Chondrocyte (in vitro differentiated cells): Measurements from ENCODE around the gene MOGAT3. TPM values are rescaled to one million over a fixed set of nuclear protein-coding genes. Genes with fewer than 3 reads are reported as not detected.
"Not testable (repeated sequence)": the region's sequence is repeated elsewhere in the genome, so short reads cannot be mapped to it uniquely, and the experiment has no call there.

Experiments
- DNase-seq: peaks from one replicate; pipeline ENCODE4 v3.0.0; 2021; ENCODE audit warnings: mixed read lengths, low spot score
- H3K27ac Mint-ChIP-seq: one replicate; pipeline ENCODE4 v1.8.0; 2021; ENCODE audit warnings: mild to moderate bottlenecking, moderate library complexity, mixed read lengths; ENCODE audit not compliant: unreplicated experiment
- H3K27me3 Mint-ChIP-seq: 2 replicates; pipeline ENCODE4 v1.8.0; 2021; ENCODE audit warnings: low read depth, mixed read lengths
- H3K36me3 Mint-ChIP-seq: 2 replicates; pipeline ENCODE4 v1.8.0; 2021; ENCODE audit warnings: low read depth, mixed read lengths
- H3K4me1 Mint-ChIP-seq: 2 replicates; pipeline ENCODE4 v1.8.0; 2021; ENCODE audit warnings: low read depth, mild to moderate bottlenecking, mixed read lengths
- H3K4me3 Mint-ChIP-seq: one replicate; pipeline ENCODE4 v1.8.0; 2021; ENCODE audit warnings: mild to moderate bottlenecking, moderate library complexity, mixed read lengths; ENCODE audit not compliant: unreplicated experiment
- H3K9me3 Mint-ChIP-seq: 2 replicates; pipeline ENCODE4 v1.8.0; 2021; ENCODE audit warnings: low read depth, mixed read lengths
- total RNA-seq: library from RNA; stranded (reverse); gene quantifications from 3 replicates; pipeline ENCODE4 v1.2.1, GENCODE V29; 2021
- TF ChIP-seq, protein P1 (sequence below): fragments of 200-600 bp; sonication (generic); IDR thresholded peaks from 2 replicates; pipeline ENCODE4 v1.5.0; 2021; ENCODE audit warnings: antibody characterized with exemption, mild to moderate bottlenecking, moderate library complexity

Gene MOGAT3
- total RNA-seq, 1 donor from 2014 or later, result not detected

DNA sequence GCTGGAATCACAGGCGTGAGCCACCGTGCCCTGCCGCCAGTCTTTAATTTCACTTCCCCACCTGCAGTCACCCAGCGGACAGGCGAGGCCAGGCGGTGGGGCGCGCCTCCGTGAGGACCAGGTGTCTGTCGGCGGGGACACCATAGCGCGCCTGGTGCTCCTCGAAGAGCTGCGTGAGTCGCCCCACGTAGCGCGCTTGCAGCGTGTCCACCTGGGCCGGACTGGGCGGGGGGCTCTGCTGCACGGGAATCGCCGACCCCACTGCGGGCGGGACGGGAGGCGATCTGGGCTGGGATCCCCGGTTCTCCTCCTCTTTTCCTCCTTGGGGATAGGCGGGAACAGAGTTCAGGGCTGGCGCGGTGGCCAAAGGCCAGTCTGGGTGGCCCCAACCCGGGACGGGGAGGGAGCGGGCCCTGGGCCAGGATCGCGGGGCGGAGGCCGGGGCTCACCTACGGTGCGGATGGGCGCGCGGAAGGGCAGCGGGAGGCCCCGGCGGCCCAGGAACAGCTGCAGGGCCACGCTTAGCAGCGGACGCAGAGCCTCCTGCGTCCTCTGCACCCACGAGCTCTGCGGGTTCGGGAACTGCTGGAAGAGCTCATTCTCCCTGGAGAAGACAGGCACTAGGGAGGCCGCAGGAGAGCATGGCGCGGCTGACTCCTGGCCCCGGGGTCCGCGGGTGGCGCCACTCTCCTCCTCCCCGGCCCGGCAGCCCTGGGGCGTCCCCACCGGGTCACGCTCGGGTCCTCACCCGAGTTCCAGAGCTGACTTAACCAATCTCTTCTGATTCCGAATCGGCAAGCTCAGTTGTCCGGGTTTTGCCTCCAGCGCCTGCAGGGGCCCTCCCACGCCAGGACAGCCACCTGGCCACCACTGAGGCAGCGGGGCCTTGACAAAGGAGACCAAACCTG is 1.1 kb upstream of the MOGAT3 start:
- DNase-seq, result no peak
- peaks cover 15% of the 10 kb centered on the region for H3K27me3 Mint-ChIP-seq
- TF ChIP-seq, protein P1, sequence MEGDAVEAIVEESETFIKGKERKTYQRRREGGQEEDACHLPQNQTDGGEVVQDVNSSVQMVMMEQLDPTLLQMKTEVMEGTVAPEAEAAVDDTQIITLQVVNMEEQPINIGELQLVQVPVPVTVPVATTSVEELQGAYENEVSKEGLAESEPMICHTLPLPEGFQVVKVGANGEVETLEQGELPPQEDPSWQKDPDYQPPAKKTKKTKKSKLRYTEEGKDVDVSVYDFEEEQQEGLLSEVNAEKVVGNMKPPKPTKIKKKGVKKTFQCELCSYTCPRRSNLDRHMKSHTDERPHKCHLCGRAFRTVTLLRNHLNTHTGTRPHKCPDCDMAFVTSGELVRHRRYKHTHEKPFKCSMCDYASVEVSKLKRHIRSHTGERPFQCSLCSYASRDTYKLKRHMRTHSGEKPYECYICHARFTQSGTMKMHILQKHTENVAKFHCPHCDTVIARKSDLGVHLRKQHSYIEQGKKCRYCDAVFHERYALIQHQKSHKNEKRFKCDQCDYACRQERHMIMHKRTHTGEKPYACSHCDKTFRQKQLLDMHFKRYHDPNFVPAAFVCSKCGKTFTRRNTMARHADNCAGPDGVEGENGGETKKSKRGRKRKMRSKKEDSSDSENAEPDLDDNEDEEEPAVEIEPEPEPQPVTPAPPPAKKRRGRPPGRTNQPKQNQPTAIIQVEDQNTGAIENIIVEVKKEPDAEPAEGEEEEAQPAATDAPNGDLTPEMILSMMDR, result no peak
- peaks cover 3% of the 10 kb centered on the region for H3K4me1 Mint-ChIP-seq
- peaks cover 10% of the 10 kb centered on the region for H3K36me3 Mint-ChIP-seq
- no peak overlapping the region for H3K4me3 Mint-ChIP-seq
- no peak overlapping the region for H3K27ac Mint-ChIP-seq
- no peaks in the 10 kb centered on the region for H3K9me3 Mint-ChIP-seq

DNA sequence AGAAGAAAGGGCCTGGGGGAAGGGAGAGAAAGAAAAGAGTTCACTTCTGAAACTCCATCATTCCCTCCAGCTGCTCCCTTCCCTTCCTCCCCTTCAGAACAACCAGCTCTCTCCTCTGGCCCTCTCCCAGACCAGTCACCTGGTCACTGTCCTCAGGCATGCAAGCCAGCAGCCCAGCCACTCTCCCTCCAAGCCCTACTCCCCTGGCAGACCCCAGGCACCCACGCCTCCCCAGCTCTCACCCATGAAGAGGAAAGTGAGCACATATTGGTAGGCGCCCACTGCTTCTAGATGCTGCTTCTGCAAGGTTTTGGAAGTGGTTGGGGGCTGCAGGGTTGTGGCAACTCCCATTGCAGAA is 353 bp downstream of the MOGAT3 start:
- H3K4me3 Mint-ChIP-seq, result no peak overlapping the region
- no peaks in the 10 kb centered on the region for H3K36me3 Mint-ChIP-seq
- no peak for DNase-seq
- H3K27me3 Mint-ChIP-seq, result peaks cover 15% of the 10 kb centered on the region
- peaks cover 3% of the 10 kb centered on the region for H3K4me1 Mint-ChIP-seq
- H3K9me3 Mint-ChIP-seq, result no peaks in the 10 kb centered on the region
- TF ChIP-seq, protein P1, result no peak
- no peak overlapping the region for H3K27ac Mint-ChIP-seq

DNA sequence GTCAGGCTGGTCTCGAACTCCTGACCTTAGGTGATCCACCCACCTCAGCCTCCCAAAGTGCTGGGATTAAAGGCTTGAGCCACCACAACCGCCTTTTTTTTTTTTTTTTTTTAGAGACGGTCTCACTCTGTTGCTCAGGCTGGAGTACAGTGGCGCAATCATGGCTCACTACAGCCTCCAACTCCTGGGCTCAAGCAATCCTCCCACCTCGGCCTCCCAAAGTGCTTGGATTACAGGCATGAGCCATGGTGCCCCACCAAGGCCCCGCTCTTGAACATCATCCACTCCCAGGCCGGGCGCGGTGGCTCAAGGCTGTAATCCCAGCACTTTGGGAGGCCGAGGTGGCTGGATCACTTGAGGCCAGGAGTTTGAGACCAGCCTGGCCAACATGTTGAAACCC is 1.3 kb downstream of the MOGAT3 start:
- H3K9me3 Mint-ChIP-seq, H3K36me3 Mint-ChIP-seq, H3K4me3 Mint-ChIP-seq, H3K27ac Mint-ChIP-seq, H3K4me1 Mint-ChIP-seq, DNase-seq: not testable (repeated sequence)
- peaks cover 16% of the 10 kb centered on the region for H3K27me3 Mint-ChIP-seq

DNA sequence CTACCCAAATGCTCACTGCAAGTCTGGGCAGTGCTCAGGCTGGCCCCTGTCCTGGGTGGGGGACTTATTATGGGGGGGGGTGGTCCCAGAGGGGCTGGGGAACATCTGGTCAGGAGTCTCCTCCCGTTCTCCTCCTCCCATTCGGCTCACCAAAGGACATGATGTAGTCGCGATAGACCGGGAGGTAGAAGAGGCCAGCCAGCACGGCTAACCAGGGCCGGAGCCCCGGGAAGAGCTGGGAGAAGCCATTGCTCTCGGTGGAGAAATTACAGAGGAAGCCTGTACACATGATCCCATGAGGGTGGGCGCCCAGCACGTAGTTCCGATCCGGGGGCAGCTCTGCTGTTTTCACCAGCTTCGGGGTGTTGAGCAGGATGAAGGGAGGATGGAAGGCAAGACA is 2.4 kb downstream of the MOGAT3 start:
- H3K4me1 Mint-ChIP-seq, result peaks cover 3% of the 10 kb centered on the region
- no peaks in the 10 kb centered on the region for H3K9me3 Mint-ChIP-seq
- TF ChIP-seq, protein P1, result no peak

DNA sequence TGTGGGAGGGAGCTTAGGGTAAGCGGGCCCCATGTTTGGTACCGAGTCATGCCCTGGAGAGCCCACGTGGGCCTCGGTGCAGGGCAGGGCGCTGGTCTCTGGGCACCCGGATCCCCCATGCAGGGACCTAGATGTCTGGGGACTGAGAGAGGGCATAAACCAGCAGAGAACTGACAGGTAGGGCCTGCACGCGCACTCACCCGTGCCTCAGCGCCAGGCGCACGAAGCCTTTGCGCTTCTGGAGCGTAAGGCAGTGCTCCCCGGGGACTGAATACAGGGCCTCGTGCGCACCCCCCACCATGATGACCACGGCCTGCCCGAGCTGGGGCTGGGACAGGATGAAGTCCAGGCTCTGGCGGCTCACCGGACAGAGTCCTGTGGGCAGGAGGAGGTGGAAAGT is 2.8 kb downstream of the MOGAT3 start:
- Mint-ChIP-seq H3K4me3 (no peak overlapping the region), H3K9me3 (no peaks in the 10 kb centered on the region), H3K27ac (no peak overlapping the region), H3K4me1 (peaks cover 3% of the 10 kb centered on the region), H3K27me3 (peaks cover 15% of the 10 kb centered on the region), H3K36me3 (no peaks in the 10 kb centered on the region)
- DNase-seq, result no peak
- TF ChIP-seq, protein P1, result no peak

More for the DNA sequence above, 2.4 kb downstream of the MOGAT3 start:
- Mint-ChIP-seq H3K4me3 (no peak overlapping the region), H3K36me3 (no peaks in the 10 kb centered on the region), H3K27ac (no peak overlapping the region), H3K27me3 (peaks cover 15% of the 10 kb centered on the region)
- DNase-seq, result no peak

DNA sequence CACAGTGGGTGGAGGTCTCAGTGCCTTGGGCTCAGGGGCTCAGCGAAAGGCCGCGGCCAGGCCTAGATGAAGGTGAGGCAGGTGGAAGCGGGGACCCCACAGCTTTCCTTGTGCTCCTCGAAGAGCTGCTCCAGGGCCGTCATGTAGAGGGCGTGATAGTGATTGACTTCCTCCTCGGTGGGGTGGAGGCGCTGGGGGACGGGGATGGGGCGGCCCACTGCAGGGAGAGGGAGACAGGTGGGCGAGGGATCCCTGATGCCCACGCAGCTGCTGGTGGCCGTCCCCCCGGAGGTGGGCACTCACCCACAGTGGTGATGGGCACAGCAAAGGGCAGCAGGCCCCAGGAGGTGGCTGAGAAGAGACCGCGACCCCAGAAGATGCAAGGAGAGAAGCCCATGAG is 5.0 kb downstream of the MOGAT3 start:
- peaks cover 3% of the 10 kb centered on the region for H3K4me1 Mint-ChIP-seq
- DNase-seq, result no peak
- no peak overlapping the region for H3K4me3 Mint-ChIP-seq
- H3K27ac Mint-ChIP-seq, result no peak overlapping the region
- H3K27me3 Mint-ChIP-seq, result peaks cover 7% of the 10 kb centered on the region
- TF ChIP-seq, protein P1, result no peak
- no peaks in the 10 kb centered on the region for H3K9me3 Mint-ChIP-seq
- H3K36me3 Mint-ChIP-seq, result no peaks in the 10 kb centered on the region
